Middle frontal gyrus (tissue), 1 donor: ENCODE measurements around the gene CHORDC1.
"Not testable (repeated sequence)": the region's sequence is repeated elsewhere in the genome, so short reads cannot be mapped to it uniquely, and the experiment has no call there.

Experiments
- DNase-seq: peaks from one replicate; pipeline ENCODE4 v3.0.0-alpha.2; 2015; ENCODE audit warnings: low spot score; ENCODE audit errors: extremely low spot score

CHORDC1 gene

GRCh38 chr11:90216611-90217010 lies 6.2 kb downstream of the CHORDC1 start:
- no peak for DNase-seq

- DNase-seq, result no peak
Measured at GRCh38 chr11:90213322-90213721, 9.5 kb downstream of the CHORDC1 start.

- no peak for DNase-seq
Measured at GRCh38 chr11:90208857-90209256, 14.0 kb downstream of the CHORDC1 start.

GRCh38 chr11:90207992-90208391 lies 14.9 kb downstream of the CHORDC1 start:
- DNase-seq, result not testable (repeated sequence)

DNA sequence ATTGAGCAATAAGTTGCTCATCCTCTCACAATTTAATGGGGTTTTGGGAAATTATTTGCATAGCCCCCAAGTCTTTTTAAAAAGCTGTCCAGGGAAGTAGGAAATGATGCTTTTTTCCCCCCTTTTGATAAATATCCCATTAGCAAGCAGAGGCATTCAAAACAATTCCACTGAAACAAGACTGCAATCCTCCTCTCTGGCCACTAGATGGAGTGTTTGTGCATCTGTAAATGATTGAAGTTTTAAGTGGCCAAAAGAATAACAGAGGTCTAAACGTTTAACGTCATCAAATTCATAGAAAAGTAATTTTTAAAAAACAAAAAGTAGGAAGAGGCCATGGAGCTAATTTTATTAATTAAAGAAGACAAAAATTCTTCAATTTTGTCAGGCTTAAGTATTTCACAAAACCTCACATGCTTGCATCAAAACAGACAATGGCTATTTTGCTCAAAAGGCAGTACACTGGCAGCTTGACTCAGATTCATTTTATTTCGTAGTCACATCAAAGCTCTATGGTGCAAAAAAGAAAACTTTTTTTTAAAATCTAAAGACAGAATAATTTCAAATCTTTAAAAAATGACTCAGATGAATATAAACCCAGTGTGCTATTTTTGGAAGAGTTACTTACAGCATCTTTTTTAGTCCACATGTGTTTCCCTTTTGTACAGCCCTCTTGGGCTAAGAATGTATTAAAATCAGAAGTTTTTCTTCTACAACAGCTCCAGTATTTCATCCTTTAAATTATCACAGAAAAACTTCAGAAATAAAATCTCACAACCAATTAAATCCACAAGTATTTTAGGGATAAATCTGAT lies 17.8 kb downstream of the CHORDC1 start:
- DNase-seq, result no peak

DNA sequence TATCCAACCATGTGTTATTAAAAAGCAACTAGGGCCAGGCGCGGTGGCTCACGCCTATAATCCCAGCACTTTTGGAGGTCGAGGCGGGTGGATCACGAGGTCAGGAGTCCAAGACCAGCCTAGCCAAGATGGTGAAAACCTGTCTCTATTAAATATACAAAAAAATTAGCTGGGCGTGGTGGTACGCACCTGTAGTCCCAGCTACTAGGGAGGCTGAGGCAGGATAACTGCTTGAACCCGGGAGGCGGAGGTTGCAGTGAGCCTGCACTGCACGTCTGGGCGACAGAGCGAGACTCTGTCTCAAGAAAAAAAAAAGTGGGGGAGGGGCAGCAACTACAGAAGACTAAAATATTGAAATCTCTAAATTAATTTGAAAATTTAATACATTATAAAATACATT lies 18.4 kb downstream of the CHORDC1 start:
- no peak for DNase-seq

DNA sequence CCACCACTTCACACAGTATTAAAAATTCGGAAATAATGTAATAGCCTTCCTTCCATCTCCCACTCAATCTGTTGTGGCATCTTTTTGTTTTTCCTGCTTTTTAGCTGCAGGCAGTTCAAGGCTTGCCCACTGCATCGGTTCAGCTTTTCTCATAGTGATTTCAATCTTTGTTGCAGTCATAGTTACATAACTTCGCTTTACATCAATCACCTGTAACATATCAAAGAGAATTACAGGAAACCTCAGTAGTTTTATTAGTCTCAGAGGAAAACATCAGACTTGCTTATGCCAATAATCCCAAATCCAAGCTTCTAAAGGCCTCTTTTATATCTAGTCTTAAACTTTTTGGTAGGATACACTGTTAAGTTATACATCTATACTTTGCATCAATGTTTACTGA lies 20.5 kb downstream of the CHORDC1 start:
- DNase-seq, result no peak

GRCh38 chr11:90197377-90197776 lies 25.5 kb downstream of the CHORDC1 start:
- no peak for DNase-seq

- DNase-seq, result no peak
Measured at GRCh38 chr11:90192869-90193582, 29.8 kb downstream of the CHORDC1 start.

DNA sequence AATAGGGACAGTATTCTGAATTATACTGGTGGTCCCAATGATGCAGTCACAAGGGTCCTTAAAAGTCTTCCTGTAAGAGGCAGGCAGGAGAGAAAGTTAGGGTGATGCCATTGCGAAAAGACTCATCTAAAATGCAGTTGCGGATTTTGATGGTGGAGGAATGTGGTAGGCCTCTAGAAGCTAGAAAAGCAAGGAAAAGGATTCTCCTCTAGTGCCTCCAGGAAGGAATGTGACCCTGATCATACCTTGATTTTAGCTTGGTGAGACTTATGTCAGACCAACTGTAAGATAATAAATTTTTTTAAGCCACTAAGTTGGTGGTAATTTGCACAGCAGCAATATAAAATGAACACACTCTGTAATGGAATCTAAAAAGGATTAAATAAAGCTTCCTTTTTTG lies 33.8 kb downstream of the CHORDC1 start:
- DNase-seq, result no peak

GRCh38 chr11:90187839-90188238 lies 35.0 kb downstream of the CHORDC1 start:
- no peak for DNase-seq

DNA sequence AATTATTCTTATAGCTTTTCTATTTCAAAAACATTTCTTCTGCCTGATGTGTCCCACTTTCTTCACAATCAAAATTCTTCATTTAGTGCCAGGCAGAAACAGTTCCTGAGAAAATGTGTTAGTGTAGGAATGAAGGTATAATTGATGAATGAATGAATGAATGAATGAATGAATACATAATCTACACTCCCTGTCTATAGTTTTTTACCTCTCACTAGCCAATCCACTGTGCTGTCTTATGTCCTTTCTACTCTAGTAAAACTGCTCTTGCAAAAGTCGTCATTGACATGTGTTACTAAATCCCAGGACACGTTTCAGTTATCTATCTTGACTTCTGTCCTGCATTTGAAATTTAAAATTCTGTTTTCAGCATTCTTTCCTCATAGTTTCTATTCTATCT lies 42.9 kb downstream of the CHORDC1 start:
- DNase-seq, result no peak

GRCh38 chr11:90178751-90179150 lies 44.1 kb downstream of the CHORDC1 start:
- no peak for DNase-seq

DNA sequence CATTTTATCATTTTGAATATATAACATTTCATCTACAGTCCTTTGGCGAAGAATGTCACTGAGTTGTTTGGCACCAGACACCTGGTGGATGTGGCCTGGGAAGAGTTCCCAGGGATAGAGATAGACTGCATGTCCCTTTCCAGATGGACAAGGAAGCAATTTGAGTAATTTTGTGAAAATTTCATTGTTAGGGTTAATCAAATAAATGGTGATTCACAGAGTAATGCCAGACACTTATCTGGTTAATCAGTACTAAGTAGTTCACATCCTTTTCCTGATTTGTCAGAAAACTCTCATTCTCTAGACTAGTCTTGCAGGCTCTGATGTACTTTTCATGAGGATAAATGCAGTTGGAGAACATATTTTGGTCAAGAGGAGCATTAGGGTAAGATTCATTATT lies 46.8 kb downstream of the CHORDC1 start:
- DNase-seq, result no peak

DNA sequence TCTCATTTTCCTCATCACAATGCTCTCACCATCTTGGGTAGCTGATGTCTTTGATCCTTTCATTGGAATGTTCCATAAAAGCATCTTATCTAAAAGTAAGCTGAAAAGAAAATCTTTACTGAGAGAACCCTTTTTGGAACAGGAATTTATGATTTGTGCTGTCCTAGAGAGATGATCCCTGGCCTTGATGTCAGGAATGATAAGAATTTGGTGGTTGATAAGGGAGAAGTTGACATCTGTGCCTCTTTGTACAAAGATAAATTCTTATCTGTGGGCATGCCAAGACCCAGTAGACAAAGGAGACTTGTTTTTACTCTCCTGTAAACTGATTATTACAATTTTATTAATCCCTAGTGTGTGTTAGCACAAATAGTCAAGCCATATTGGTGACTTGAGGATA lies 51.5 kb downstream of the CHORDC1 start:
- DNase-seq, result no peak

- no peak for DNase-seq
Measured at GRCh38 chr11:90168571-90168970, 54.3 kb downstream of the CHORDC1 start.

DNA sequence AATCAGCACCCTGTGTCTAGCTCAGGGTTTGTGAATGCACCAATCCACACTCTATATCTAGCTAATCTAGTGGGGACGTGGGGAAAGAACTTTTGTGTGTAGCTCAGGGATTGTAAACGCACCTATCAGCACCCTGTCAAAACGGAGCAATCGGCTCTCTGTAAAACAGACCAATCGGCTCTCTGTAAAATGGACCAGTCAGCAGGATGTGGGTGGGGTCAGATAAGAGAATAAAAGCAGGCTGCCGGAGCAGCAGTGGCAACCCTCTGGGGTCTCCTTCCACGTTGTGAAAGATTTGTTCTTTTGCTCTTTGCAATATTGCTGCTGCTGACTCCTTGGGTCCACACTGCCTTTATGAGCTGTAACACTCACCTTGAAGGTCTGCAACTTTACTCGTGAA lies 55.1 kb downstream of the CHORDC1 start:
- DNase-seq, result not testable (repeated sequence)

DNA sequence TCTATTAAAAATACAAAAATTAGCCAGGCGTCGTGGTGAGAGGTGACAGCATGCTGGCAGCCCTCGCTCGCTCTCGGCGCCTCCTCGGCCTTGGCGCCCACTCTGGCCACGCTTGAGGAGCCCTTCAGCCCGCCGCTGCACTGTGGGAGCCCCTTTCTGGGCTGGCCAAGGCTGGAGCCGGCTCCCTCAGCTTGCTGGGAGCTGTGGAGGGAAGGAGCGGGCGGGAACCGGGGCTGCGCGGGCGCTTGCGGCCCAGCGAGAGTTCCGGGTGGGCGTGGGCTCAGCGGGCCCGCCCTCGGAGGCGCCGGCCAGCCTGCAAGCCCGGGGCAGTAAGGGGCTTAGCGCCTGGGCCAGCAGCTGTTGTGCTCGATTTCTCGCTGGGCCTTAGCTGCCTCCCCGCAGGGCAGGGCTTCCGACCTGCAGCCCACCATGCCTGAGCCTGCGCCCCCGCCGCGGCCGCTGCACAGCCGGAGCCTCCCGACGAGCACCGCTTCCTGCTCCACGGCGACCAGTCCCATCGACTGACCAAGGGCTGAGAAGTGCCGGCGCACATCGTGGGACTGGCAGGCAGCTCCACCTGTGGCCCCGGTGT lies 55.8 kb downstream of the CHORDC1 start:
- not testable (repeated sequence) for DNase-seq
